Endothelial cell (in vitro differentiated cells): Measurements from ENCODE around the gene KCMF1. TPM values are rescaled to one million over a fixed set of nuclear protein-coding genes. Genes with fewer than 3 reads are reported as not detected.

Experiments
- DNase-seq: peaks from one replicate; pipeline ENCODE4 v3.0.0; 2021; ENCODE audit warnings: low spot score
- H3K27ac Mint-ChIP-seq: one replicate; pipeline ENCODE4 v1.8.0; 2021; ENCODE audit warnings: mixed read lengths, inconsistent platforms; ENCODE audit not compliant: unreplicated experiment
- H3K27me3 Mint-ChIP-seq: one replicate; pipeline ENCODE4 v1.8.0; 2021; ENCODE audit warnings: mild to moderate bottlenecking, moderate library complexity, mixed read lengths, inconsistent platforms; ENCODE audit not compliant: unreplicated experiment
- H3K36me3 Mint-ChIP-seq: one replicate; pipeline ENCODE4 v1.8.0; 2021; ENCODE audit warnings: mild to moderate bottlenecking, low read depth, mixed read lengths, inconsistent platforms; ENCODE audit not compliant: unreplicated experiment
- H3K4me1 Mint-ChIP-seq: one replicate; pipeline ENCODE4 v1.8.0; 2021; ENCODE audit warnings: mild to moderate bottlenecking, mixed read lengths, inconsistent platforms; ENCODE audit not compliant: unreplicated experiment
- H3K4me3 Mint-ChIP-seq: one replicate; pipeline ENCODE4 v1.8.0; 2021; ENCODE audit warnings: mild to moderate bottlenecking, mixed read lengths, inconsistent platforms; ENCODE audit not compliant: unreplicated experiment
- H3K9me3 Mint-ChIP-seq: one replicate; pipeline ENCODE4 v1.8.0; 2021; ENCODE audit warnings: mixed read lengths, inconsistent platforms; ENCODE audit not compliant: unreplicated experiment
- CTCF ChIP-seq: fragments of 200-600 bp; sonication (generic); IDR thresholded peaks from one replicate; pipeline ENCODE4 v1.5.0; 2021; ENCODE audit warnings: antibody characterized with exemption; ENCODE audit not compliant: unreplicated experiment
- total RNA-seq: library from RNA; stranded (reverse); fragmentation: NEBNext Ultra II Directional; extraction: Animal tissue kit (Norgen Biotek cat#: 25700); gene quantifications from one replicate; pipeline ENCODE4 v1.2.1, GENCODE V29; 2021; ENCODE audit not compliant: unreplicated experiment

The KCMF1 gene
- total RNA-seq, 1 donor from 2014 or later = 84.6 TPM

DNA sequence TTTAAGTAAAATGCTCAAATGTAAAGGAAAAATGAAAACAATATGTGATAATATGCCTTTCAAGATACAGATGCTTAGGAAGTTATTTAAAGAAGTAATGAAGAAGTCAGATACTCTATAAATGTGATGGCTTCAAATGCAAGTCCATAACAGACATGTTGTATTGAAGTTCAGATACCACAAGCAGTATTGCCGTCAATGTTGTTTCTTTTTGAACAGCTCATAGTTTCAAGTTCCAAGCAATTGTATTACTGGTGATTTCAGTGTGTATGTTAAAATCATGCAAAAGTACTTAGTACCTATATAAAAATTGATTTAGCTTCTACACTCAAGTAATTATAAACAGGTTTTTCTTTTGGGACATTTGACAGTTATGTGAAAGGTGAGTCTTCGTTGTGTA, 24.9 kb downstream of the KCMF1 start:
- no peak overlapping the region for H3K27ac Mint-ChIP-seq
- no peak for TF ChIP-seq CTCF
- H3K4me1 Mint-ChIP-seq = no peaks in the 10 kb centered on the region
- no peaks in the 10 kb centered on the region for H3K27me3 Mint-ChIP-seq
- H3K4me3 Mint-ChIP-seq = no peak overlapping the region
- no peaks in the 10 kb centered on the region for H3K9me3 Mint-ChIP-seq
- H3K36me3 Mint-ChIP-seq = no peaks in the 10 kb centered on the region
- no peak for DNase-seq

GRCh38 chr2:84996909-84997308, 25.9 kb downstream of the KCMF1 start:
- Mint-ChIP-seq H3K27me3 (no peaks in the 10 kb centered on the region), H3K36me3 (no peaks in the 10 kb centered on the region), H3K9me3 (no peaks in the 10 kb centered on the region), H3K4me3 (no peak overlapping the region), H3K27ac (no peak overlapping the region), H3K4me1 (no peaks in the 10 kb centered on the region)
- no peak for DNase-seq
- no peak for TF ChIP-seq CTCF

DNA sequence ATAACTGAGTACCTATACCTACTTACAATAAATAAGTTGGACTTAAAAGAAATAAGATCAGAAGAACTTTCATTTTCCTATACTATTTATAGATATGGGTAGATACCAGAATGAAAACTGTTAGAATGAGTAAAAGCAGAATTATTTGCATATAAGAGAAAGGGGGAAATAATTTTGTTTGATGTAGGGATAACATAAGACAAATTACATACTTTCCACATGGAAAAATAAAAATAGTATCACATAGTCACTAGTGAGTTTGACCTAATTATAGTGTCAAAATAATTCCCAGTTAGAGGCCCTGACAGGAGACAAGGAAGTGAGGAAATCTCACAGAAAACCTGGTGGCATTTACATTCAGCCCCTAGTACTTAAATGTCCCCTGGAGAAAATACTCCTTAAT, 28.6 kb downstream of the KCMF1 start:
- TF ChIP-seq CTCF = no peak
- H3K4me1 Mint-ChIP-seq = no peaks in the 10 kb centered on the region
- H3K9me3 Mint-ChIP-seq = no peaks in the 10 kb centered on the region
- no peaks in the 10 kb centered on the region for H3K36me3 Mint-ChIP-seq
- H3K4me3 Mint-ChIP-seq = no peak overlapping the region
- H3K27ac Mint-ChIP-seq = no peak overlapping the region
- H3K27me3 Mint-ChIP-seq = peaks cover 2% of the 10 kb centered on the region
- no peak for DNase-seq

- H3K27me3 Mint-ChIP-seq = peaks cover 2% of the 10 kb centered on the region
- no peaks in the 10 kb centered on the region for H3K4me1 Mint-ChIP-seq
- TF ChIP-seq CTCF = no peak
- H3K27ac Mint-ChIP-seq = peak overlapping the region; percentile 74
- DNase-seq = no peak
- no peaks in the 10 kb centered on the region for H3K36me3 Mint-ChIP-seq
- no peaks in the 10 kb centered on the region for H3K9me3 Mint-ChIP-seq
- H3K4me3 Mint-ChIP-seq = no peak overlapping the region
These were observed 30.6 kb downstream of the KCMF1 start for GRCh38 chr2:85001595-85001994.

GRCh38 chr2:85002534-85002933, 31.6 kb downstream of the KCMF1 start:
- no peaks in the 10 kb centered on the region for H3K4me1 Mint-ChIP-seq
- peaks cover 7% of the 10 kb centered on the region for H3K36me3 Mint-ChIP-seq
- no peak overlapping the region for H3K4me3 Mint-ChIP-seq

More at GRCh38 chr2:85002534-85002933, 31.6 kb downstream of the KCMF1 start:
- Mint-ChIP-seq H3K9me3 (no peaks in the 10 kb centered on the region), H3K27ac (no peak overlapping the region), H3K27me3 (peaks cover 5% of the 10 kb centered on the region)
- no peak for DNase-seq
- TF ChIP-seq CTCF = no peak
